GM18868 (cell line): ENCODE data around the gene KRTAP1-1.
"Not testable (repeated sequence)": the region's sequence is repeated elsewhere in the genome, so short reads cannot be mapped to it uniquely, and the experiment has no call there.

Experiments used
- ATAC-seq: cut with Tn5 transposase; IDR thresholded peaks from one replicate; pipeline ENCODE4 v1.9.1; 2021; ENCODE audit warnings: mild to moderate bottlenecking, moderate library complexity; ENCODE audit not compliant: unreplicated experiment

KRTAP1-1 gene

DNA sequence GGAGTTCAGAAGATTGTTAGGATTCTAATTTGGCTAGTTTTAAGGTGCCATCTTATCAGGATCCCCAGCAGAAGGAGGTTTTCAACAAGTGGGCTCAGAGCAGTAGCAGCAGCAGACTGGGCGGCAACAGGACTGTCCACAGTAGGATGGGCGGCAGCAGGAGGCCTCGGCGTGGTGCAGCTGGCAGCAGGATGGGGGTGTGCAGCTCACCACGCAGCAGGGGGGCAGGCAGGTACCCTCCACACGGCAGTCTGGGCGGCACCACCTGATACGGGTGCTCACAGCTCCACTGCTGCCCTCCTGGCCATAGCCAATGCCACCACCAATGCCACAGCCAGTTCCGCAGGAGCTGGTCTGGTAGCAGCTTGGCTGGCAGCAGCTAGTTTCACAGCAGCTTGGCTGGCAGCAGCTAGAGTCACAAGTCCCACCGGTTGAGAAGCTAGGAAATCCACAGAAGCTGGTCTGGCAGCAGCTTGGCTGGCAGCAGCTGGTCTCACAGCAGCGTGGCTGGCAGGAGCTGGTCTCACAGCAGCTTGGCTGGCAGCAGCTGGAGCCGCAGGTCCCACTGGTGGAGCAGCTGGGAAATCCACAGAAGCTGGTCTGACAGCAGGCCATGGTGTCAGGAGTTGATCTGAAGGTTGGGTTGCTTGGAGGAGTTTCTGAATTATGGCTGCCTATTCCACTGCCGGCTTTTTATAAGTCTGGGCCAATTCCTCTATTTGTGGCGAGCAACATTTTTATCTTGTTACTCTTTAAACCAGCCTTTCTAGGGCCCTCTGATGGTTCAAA lies at the start of gene KRTAP1-1:
KRTAP1-1 (minus strand) TSS at position 668 of the 789 bp plus-strand sequence; CDS start at position 615, 53 bp downstream.
- ATAC-seq: not testable (repeated sequence)

- ATAC-seq: not testable (repeated sequence)
These were observed 47.6 kb upstream of the KRTAP1-1 start for GRCh38 chr17:41088760-41089352.

- ATAC-seq: not testable (repeated sequence)
These were observed 43.0 kb upstream of the KRTAP1-1 start, which contains the start of gene KRTAP4-7 for GRCh38 chr17:41084100-41084856. TSS of gene KRTAP4-7 (plus strand) at chr17:41084150. CDS start at chr17:41084207, 57 bp downstream.

DNA sequence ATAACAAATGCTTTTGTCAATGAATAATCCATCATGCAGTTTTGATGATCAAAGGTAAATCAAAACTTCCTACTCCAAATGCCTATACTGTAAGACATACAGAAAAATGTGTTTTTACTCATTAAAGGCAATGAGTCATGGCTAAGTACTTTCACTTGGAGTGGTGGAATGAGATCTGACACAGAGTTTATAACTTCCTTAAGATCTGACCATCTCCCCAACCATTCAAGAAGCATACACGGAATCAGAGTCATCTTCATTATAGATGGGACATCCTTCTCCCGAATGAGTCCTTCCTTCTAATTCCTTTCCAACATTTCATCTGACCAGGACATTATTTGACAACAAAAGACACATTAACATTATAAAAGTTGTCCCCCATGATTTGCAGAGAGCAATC lies 42.2 kb upstream of the KRTAP1-1 start:
- ATAC-seq: not testable (repeated sequence)

GRCh38 chr17:41082626-41083025 lies 41.4 kb upstream of the KRTAP1-1 start:
- no peak for ATAC-seq

GRCh38 chr17:41076788-41077187 lies 35.5 kb upstream of the KRTAP1-1 start:
- ATAC-seq: no peak

GRCh38 chr17:41073676-41074075 lies 32.4 kb upstream of the KRTAP1-1 start:
- ATAC-seq: no peak

GRCh38 chr17:41071606-41072360 lies 30.5 kb upstream of the KRTAP1-1 start:
- ATAC-seq: no peak

GRCh38 chr17:41069031-41069430 lies 27.8 kb upstream of the KRTAP1-1 start:
- no peak for ATAC-seq

GRCh38 chr17:41067281-41067680 lies 26.0 kb upstream of the KRTAP1-1 start:
- no peak for ATAC-seq

- no peak for ATAC-seq
These were observed 24.8 kb upstream of the KRTAP1-1 start, which contains the start of gene KRTAP2-4 for GRCh38 chr17:41065829-41066624. TSS of gene KRTAP2-4 (minus strand) at chr17:41065879. CDS start at chr17:41065845, 34 bp downstream.

- ATAC-seq: not testable (repeated sequence)
These were observed 23.9 kb upstream of the KRTAP1-1 start for GRCh38 chr17:41065016-41065689.

GRCh38 chr17:41064301-41064700 lies 23.1 kb upstream of the KRTAP1-1 start:
- no peak for ATAC-seq

DNA sequence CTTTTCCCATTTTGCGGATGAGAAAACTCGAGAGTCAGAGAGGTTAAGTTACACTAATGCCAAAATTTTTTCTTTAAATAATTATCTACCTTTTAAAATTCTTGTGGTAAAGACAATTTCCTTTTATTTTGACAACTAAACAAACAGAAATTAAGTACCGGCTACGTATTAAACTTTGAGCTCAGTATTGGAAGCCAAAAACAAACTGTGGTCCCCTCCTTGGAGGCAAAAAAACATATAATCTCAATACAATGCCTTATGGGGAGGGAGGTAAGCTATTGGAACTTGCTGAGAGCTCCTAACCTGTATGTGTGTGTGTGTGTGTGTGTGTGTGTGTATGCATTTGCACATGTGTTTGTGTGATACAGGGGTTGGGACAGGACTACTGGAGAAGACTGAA lies 22.2 kb upstream of the KRTAP1-1 start:
- ATAC-seq: no peak

DNA sequence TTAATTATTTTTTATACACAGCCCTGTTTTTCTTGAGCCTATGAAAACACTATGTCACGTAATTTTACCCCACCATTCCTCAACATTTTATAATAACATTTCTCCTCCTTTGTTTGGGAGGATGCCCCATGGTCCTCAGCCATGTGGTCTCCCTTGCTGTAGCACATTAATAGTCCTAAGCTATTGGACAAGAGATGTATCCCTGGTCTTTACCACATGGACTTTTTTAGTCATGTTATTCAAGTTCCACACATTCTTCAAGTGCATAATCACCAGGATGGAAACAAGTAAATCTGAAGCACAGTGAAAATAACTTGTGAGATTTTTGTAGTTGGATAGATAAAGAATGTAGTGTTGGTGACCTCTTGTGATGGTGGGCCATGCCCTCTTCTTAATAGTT lies 20.7 kb upstream of the KRTAP1-1 start:
- no peak for ATAC-seq

DNA sequence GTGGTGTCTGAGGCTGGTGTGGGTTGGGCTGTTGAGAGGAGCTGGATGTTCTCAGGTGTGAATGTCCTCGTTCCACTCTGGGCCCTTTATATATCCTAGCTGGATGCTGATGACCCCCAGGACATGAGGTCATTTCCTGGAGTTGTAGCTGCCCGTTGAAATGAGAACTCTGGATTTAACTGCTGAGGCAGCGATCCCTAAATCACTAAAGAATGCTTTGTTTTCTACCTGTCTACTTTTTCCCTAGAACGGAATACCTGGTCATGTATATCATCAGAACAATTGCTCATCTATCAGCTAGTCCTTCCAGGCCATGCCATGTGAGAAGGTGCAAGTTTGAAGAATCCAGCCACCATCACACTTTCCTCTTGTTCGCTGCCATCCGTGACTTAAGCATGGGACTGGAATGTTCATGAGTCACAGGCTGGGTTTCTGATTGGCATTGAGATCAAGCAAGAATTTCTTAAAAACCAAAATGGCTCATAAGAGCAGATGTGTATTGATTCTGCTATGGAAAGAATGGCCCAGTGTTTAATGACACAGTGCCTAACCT lies 18.9 kb upstream of the KRTAP1-1 start, which contains the start of gene KRTAP2-3:
KRTAP2-3 (minus strand) TSS at position 63 of the 553 bp plus-strand sequence. CDS start 64 bp downstream, outside the sequence.
- no peak for ATAC-seq

DNA sequence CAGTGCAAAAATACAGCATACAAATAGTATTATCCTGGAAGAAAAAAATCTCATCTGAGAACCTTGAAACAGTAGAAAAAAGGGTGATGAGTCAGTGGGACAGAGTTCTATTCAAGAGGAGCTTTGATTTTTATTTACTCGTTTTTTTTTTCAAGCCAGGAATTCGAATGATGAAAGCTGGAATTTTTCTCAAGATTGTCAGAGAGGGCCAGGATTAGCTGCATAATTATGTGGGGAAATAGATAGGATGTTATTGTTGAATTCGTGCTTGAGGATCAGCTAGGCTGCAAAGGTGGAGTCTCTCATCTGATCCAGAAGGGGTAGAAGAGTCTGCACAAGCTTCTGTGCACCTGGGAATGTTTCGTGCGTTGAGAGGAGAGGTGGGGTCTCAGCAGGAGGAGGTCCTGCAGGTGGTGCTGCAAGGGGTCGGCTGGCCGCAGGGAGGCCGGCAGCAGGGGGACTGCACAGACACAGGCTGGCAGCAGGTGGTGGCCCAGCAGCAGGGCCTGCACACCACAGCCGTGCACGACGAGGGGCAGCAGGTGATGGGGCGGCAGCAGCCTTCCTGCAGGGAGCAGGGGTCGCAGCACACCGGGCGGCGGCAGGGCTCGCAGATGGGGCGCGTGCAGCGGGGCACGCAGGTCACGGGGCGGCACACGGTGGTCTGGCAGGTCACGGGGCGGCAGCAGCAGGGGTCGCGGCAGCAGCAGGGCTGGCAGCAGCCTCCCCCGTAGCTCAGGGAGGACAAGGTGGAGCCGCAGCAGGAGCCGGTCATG lies 18.2 kb upstream of the KRTAP1-1 start:
- not testable (repeated sequence) for ATAC-seq

- no peak for ATAC-seq
These were observed 17.5 kb upstream of the KRTAP1-1 start for GRCh38 chr17:41058741-41059140.
